Erythroblast (primary cell): ENCODE measurements around the gene KCNJ11.

Experiments used
- GATA1 ChIP-seq: IDR thresholded peaks from 2 replicates; pipeline ENCODE4 v1.6.1; 2011; ENCODE audit warnings: low read depth, mild to moderate bottlenecking, control low read depth, low read length, moderate library complexity
- POLR2A ChIP-seq: IDR thresholded peaks from 2 replicates; pipeline ENCODE4 v1.6.1; 2011; ENCODE audit warnings: mild to moderate bottlenecking, low read length

- TF ChIP-seq POLR2A (no peak), GATA1 (no peak)
These were observed 37.8 kb downstream of the KCNJ11 start for GRCh38 chr11:17350455-17351171.
